C1 segment of cervical spinal cord (tissue), 14 donors: ENCODE data around the gene NKX2-8.
A peak's percentile ranks its signal among the peaks of the same experiment; 100 is the strongest.

Source experiments
- DNase-seq, 14 donors: peaks; one replicate each; lab custom pipeline; 2025; lab: John Stamatoyannopoulos, UW

Gene NKX2-8

GRCh38 chr14:36582011-36582873 lies at the start of gene NKX2-8:
Gene NKX2-8 (minus strand): TSS chr14:36582614. CDS start chr14:36582389, 225 bp downstream.
- DNase-seq = no peak

- DNase-seq = no peak
These were observed 45.6 kb upstream of the NKX2-8 start for GRCh38 chr14:36627981-36628380.

- no peak for DNase-seq
These were observed 43.7 kb upstream of the NKX2-8 start for GRCh38 chr14:36626151-36626550.

- no peak for DNase-seq
These were observed 43.0 kb upstream of the NKX2-8 start for GRCh38 chr14:36625436-36625835.

GRCh38 chr14:36625014-36625413 lies 42.6 kb upstream of the NKX2-8 start:
- no peak for DNase-seq

- DNase-seq = no peak
These were observed 37.4 kb upstream of the NKX2-8 start for GRCh38 chr14:36619853-36620252.

- DNase-seq = no peak
These were observed 36.7 kb upstream of the NKX2-8 start for GRCh38 chr14:36619131-36619530.

- no peak for DNase-seq
These were observed 36.2 kb upstream of the NKX2-8 start for GRCh38 chr14:36618641-36619040.

GRCh38 chr14:36617824-36618223 lies 35.4 kb upstream of the NKX2-8 start:
- no peak for DNase-seq

GRCh38 chr14:36605506-36605857 lies 23.1 kb upstream of the NKX2-8 start:
- no peak for DNase-seq

GRCh38 chr14:36604757-36605505 lies 22.5 kb upstream of the NKX2-8 start:
- peak in 5 of 14 donors; percentile 11 to 39 (median 15) for DNase-seq

GRCh38 chr14:36600431-36600830 lies 18.0 kb upstream of the NKX2-8 start:
- no peak for DNase-seq

GRCh38 chr14:36591482-36591881 lies 9.1 kb upstream of the NKX2-8 start:
- no peak for DNase-seq

GRCh38 chr14:36588788-36589187 lies 6.4 kb upstream of the NKX2-8 start:
- no peak for DNase-seq

GRCh38 chr14:36588119-36588518 lies 5.7 kb upstream of the NKX2-8 start:
- no peak for DNase-seq

GRCh38 chr14:36585100-36585499 lies 2.7 kb upstream of the NKX2-8 start:
- DNase-seq = no peak

- no peak for DNase-seq
These were observed 1.7 kb upstream of the NKX2-8 start for GRCh38 chr14:36583893-36584811.

GRCh38 chr14:36583242-36583892 lies 953 bp upstream of the NKX2-8 start:
- no peak for DNase-seq

GRCh38 chr14:36582874-36583241 lies 444 bp upstream of the NKX2-8 start:
- no peak for DNase-seq

- peak in 2 of 14 donors; percentile 22 to 24 for DNase-seq
These were observed 1.3 kb downstream of the NKX2-8 start for GRCh38 chr14:36580856-36581831.
